ENCODE data around the gene FSTL4.

Gene FSTL4

GRCh38 chr5:133238426-133239205 is 373.7 kb downstream of the FSTL4 start:
- ChIA-PET POLR2A (no interaction called here), CTCF (interaction anchor here (1.1 kb wide), 1 partner anchor 127 kb away, joined by 3 read pairs; no protein-coding TSS in a partner anchor)
- DNase-seq (ENCODE audit: low read depth, low spot score): no peak
- TF ChIP-seq CTCF (IDR thresholded peaks at IDR 0.05; ENCODE audit: insufficient read depth, low read length, missing control alignments): no peak
- H3K4me3 ChIP-seq (ENCODE audit: low read depth, low read length): no peak overlapping the region

DNA sequence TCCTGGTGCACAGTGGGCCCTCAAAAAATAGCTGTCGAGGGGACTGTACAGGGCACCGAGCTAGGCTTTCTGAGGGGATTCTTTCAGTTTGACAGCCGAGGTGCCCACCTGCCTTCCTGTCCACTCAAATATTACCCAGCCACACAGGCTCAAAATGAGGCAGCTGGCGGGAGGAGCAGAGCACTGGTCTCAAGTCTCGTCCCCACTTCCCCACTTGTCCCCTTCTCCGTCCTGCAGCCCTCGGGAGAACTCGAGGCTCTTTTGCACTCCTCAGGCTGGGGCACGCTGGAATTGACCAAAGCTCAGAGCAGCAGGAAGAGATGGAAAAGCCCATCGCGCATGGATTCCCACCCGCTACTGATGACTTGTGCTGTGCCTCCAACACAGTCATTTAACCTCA is 375.4 kb downstream of the FSTL4 start:
- ChIA-PET POLR2A (no interaction called here), CTCF (no interaction called here)
- no peak for TF ChIP-seq CTCF (IDR thresholded peaks at IDR 0.05; ENCODE audit: insufficient read depth, low read length, missing control alignments)
- no peak overlapping the region for H3K4me3 ChIP-seq (ENCODE audit: low read depth, low read length)
- no peak for DNase-seq (ENCODE audit: low read depth, low spot score)

- CTCF ChIA-PET: no interaction called here
- TF ChIP-seq CTCF (IDR thresholded peaks at IDR 0.05; ENCODE audit: insufficient read depth, low read length, missing control alignments): no peak
- DNase-seq (ENCODE audit: low read depth, low spot score): no peak
- no peak overlapping the region for H3K4me3 ChIP-seq (ENCODE audit: low read depth, low read length)
- POLR2A ChIA-PET: no interaction called here
Observed at GRCh38 chr5:133236541-133236951, 375.8 kb downstream of the FSTL4 start.

DNA sequence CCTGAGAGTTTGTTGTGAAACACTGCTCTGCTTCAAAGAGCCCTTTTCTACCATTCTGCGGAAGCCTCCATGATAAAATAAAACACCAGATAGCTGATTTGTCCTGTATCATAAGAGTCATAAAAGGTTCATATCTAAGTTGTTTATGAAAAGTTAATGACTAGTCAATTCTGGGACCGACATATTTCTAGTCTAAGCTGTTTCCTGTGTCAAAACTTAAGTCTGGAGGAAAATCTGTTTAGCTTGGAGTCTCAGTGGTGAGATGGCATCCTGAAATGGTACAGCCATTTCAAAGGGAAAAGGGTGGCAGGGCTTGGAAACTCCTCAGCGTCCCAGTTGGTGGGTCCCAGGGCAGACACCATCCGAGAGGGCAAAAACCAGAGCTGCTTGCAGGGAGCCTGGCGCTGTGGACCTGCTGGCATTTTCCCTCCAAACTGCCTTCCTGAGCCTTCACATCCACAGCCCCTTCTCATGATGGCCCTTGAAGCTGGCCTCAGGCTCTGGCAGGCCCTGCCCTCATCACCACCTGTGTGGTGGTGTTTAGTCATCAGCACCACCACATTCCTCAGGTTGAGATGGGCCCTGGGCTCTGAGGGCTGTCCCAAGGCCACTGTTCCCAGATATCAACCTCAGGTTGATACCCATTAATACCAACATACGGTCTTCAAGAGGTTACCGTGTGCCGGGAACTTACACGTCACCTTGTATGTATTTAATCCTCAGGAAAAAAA is 376.5 kb downstream of the FSTL4 start:
- no peak overlapping the region for H3K4me3 ChIP-seq (ENCODE audit: low read depth, low read length)
- ChIA-PET CTCF (no interaction called here), POLR2A (no interaction called here)
- no peak for DNase-seq (ENCODE audit: low read depth, low spot score)
- TF ChIP-seq CTCF (IDR thresholded peaks at IDR 0.05; ENCODE audit: insufficient read depth, low read length, missing control alignments): no peak

GRCh38 chr5:133234911-133235310 is 377.4 kb downstream of the FSTL4 start:
- no peak for TF ChIP-seq CTCF (IDR thresholded peaks at IDR 0.05; ENCODE audit: insufficient read depth, low read length, missing control alignments)
- ChIA-PET CTCF (no interaction called here), POLR2A (no interaction called here)
- DNase-seq (ENCODE audit: low read depth, low spot score): no peak
- H3K4me3 ChIP-seq (ENCODE audit: low read depth, low read length): no peak overlapping the region

DNA sequence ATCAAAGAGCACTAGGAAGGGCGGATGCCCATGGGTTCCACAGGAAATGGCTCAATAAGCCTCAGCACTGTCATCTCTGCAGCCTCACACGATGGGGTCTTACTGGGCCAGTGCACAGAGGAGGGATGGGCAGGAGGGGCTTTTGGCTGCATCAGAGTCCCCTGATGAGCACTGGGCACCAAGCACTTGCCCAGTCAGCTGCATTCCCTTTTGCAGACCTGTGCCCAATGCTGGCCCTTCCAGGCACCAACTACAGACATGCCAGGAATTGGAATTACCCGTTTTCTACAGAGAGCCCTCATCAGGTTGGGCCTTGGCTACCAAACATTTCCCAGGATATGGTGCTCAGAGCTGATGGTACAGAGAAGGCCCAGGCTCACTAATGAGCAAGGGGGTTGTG is 378.1 kb downstream of the FSTL4 start:
- no peak for DNase-seq (ENCODE audit: low read depth, low spot score)
- TF ChIP-seq CTCF (IDR thresholded peaks at IDR 0.05; ENCODE audit: insufficient read depth, low read length, missing control alignments): no peak
- ChIA-PET POLR2A (no interaction called here), CTCF (no interaction called here)
- H3K4me3 ChIP-seq (ENCODE audit: low read depth, low read length): no peak overlapping the region
